ENCODE results near the gene NSG2. TPM values are rescaled to one million over a fixed set of nuclear protein-coding genes. Genes with fewer than 3 reads are reported as not detected.

The NSG2 gene
- total and polyA plus RNA-seq, 2 donors (not counting 1 experiment from before 2014, with no cell fraction given), result not detected

DNA sequence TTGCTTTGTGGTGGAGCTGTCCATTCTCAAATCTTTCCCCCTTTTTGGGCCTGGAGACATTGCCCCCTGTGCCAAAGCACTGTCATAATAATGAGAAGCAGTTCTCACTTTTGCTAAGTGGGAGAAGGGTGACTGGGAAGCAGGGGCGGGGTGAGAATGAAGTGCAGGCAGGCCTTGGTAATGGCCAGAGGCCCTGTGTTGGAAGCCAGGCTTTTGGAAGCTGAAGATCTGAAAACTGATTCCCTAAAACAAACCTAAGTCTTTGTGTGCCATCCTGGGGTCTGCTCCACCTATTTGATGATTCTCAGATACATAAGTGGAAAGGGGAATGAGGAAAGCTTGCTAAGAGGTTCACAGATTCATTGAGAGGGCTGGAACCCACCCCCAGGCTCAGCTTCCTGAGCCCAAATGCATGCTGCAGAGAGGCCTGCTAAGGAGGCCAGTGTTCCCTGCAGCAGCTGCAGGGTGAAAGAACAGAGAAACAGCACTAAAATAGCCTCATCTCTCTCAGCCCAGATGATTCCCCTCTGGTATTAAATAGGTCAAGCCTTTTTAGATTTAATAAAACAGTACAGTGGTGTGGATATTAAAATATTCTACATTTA lies 75.0 kb downstream of the NSG2 start:
- intact Hi-C loops (cut with micrococcal nuclease), result no loop called here
- no peaks in the 10 kb centered on the region for H4K20me1 ChIP-seq (ENCODE audit: control insufficient read depth, insufficient read depth, low read length, poor library complexity, severe bottlenecking)
- ATAC-seq (ENCODE audit: low read depth), result no peak
- H3K27ac Mint-ChIP-seq, result no peak overlapping the region
- H3K4me1 Mint-ChIP-seq, result no peaks in the 10 kb centered on the region
- no peak overlapping the region for H3K4me2 ChIP-seq (replicated peaks; ENCODE audit: low read depth, low read length, poor library complexity, severe bottlenecking)
- H3K9ac ChIP-seq (ENCODE audit: low read length), result no peak overlapping the region
- no peak overlapping the region for H2AFZ ChIP-seq (ENCODE audit: insufficient read depth, low read depth, low read length, poor library complexity, severe bottlenecking)
- no peaks in the 10 kb centered on the region for H3K4me1 ChIP-seq (ENCODE audit: control insufficient read depth in 2 of 2, insufficient read depth in 2 of 2, low read length in 2 of 2)
- no peak for DNase-seq
- no peak overlapping the region for H3K27ac ChIP-seq (ENCODE audit: low read length in 2 of 2)
- no peaks in the 10 kb centered on the region for H3K79me2 ChIP-seq (ENCODE audit: control insufficient read depth, insufficient read depth, low read length)
- H3K4me3 Mint-ChIP-seq, result no peak overlapping the region
- H3K36me3 ChIP-seq (replicated peaks in 1 of 2; ENCODE audit: control extremely low read depth in 1 of 2, control insufficient read depth in 1 of 2, extremely low read depth in 1 of 2, insufficient read depth in 2 of 2, low read length in 1 of 2), result no peaks in the 10 kb centered on the region
- no peak overlapping the region for H3K4me3 ChIP-seq (ENCODE audit: control extremely low read depth in 1 of 5, extremely low read depth in 1 of 5, insufficient read depth in 1 of 5, low read depth in 2 of 5, low read length in 4 of 5)
- H3K27me3 ChIP-seq (replicated peaks in 1 of 4; ENCODE audit: control extremely low read depth in 1 of 4, control insufficient read depth in 3 of 4, insufficient read depth in 4 of 4, low read length in 3 of 4), result no peaks in the 10 kb centered on the region
- ChIA-PET POLR2A (no interaction called here), CTCF (no interaction called here)
- H3K27me3 Mint-ChIP-seq, result no peaks in the 10 kb centered on the region
- no peak for TF ChIP-seq EZH2 (IDR thresholded peaks at IDR 0.05; ENCODE audit: borderline replicate concordance, insufficient read depth, low read depth, low read length, poor library complexity, severe bottlenecking)
- TF ChIP-seq, protein P1, sequence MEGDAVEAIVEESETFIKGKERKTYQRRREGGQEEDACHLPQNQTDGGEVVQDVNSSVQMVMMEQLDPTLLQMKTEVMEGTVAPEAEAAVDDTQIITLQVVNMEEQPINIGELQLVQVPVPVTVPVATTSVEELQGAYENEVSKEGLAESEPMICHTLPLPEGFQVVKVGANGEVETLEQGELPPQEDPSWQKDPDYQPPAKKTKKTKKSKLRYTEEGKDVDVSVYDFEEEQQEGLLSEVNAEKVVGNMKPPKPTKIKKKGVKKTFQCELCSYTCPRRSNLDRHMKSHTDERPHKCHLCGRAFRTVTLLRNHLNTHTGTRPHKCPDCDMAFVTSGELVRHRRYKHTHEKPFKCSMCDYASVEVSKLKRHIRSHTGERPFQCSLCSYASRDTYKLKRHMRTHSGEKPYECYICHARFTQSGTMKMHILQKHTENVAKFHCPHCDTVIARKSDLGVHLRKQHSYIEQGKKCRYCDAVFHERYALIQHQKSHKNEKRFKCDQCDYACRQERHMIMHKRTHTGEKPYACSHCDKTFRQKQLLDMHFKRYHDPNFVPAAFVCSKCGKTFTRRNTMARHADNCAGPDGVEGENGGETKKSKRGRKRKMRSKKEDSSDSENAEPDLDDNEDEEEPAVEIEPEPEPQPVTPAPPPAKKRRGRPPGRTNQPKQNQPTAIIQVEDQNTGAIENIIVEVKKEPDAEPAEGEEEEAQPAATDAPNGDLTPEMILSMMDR (IDR thresholded peaks at IDR 0.05), result no peak
- H3K9me3 ChIP-seq (ENCODE audit: control extremely low read depth in 1 of 3, control insufficient read depth in 2 of 3, insufficient read depth in 1 of 3, low read length in 2 of 3), result peaks cover 0 to 7% (median 3%) of the 10 kb centered on the region in 3 donors
- peaks cover 4% of the 10 kb centered on the region for H3K9me3 Mint-ChIP-seq (ENCODE audit: insufficient read depth)
- 80% methylated on average over 1 of the region's 1 CpG for WGBS (ENCODE audit: insufficient coverage)

DNA sequence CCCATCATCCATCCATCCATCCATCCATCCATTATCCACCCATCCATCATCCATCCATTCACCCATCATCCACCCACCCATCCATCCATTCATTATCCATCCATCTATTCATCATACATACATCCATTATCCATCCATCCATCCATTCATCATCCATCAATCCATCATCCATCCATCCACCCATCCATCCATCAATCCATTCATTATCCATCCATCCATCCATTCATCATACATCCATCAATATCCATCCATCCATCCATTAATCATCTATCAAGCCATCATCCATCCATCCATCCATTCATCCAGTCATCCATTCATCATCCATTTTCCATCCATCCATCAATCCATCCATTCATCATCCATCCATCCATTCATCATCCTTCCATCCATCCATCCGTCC lies 89.0 kb downstream of the NSG2 start:
- Histone ChIP-seq H3K36me3 (replicated peaks in 1 of 2; ENCODE audit: control extremely low read depth in 1 of 2, control insufficient read depth in 1 of 2, extremely low read depth in 1 of 2, insufficient read depth in 2 of 2, low read length in 1 of 2) (no peaks in the 10 kb centered on the region), H3K4me2 (replicated peaks; ENCODE audit: low read depth, low read length, poor library complexity, severe bottlenecking) (no peak overlapping the region), H3K9me3 (ENCODE audit: control extremely low read depth in 1 of 3, control insufficient read depth in 2 of 3, insufficient read depth in 1 of 3, low read length in 2 of 3) (no peaks in the 10 kb centered on the region), H3K4me3 (ENCODE audit: control extremely low read depth in 1 of 5, extremely low read depth in 1 of 5, insufficient read depth in 1 of 5, low read depth in 2 of 5, low read length in 4 of 5) (no peak overlapping the region), H3K27ac (ENCODE audit: low read length in 2 of 2) (no peak overlapping the region), H4K20me1 (ENCODE audit: control insufficient read depth, insufficient read depth, low read length, poor library complexity, severe bottlenecking) (no peaks in the 10 kb centered on the region), H3K4me1 (ENCODE audit: control insufficient read depth in 2 of 2, insufficient read depth in 2 of 2, low read length in 2 of 2) (no peaks in the 10 kb centered on the region), H3K79me2 (ENCODE audit: control insufficient read depth, insufficient read depth, low read length) (no peaks in the 10 kb centered on the region), H3K27me3 (replicated peaks in 1 of 4; ENCODE audit: control extremely low read depth in 1 of 4, control insufficient read depth in 3 of 4, insufficient read depth in 4 of 4, low read length in 3 of 4) (no peaks in the 10 kb centered on the region), H3K9ac (ENCODE audit: low read length) (no peak overlapping the region), H2AFZ (ENCODE audit: insufficient read depth, low read depth, low read length, poor library complexity, severe bottlenecking) (no peak overlapping the region)
- Mint-ChIP-seq H3K27me3 (no peaks in the 10 kb centered on the region), H3K4me3 (no peak overlapping the region), H3K9me3 (ENCODE audit: insufficient read depth) (no peaks in the 10 kb centered on the region), H3K27ac (no peak overlapping the region), H3K4me1 (no peaks in the 10 kb centered on the region)
- DNase-seq, result no peak
- no peak for ATAC-seq (ENCODE audit: low read depth)
- TF ChIP-seq, protein P1 (IDR thresholded peaks at IDR 0.05), result no peak
- TF ChIP-seq EZH2 (IDR thresholded peaks at IDR 0.05; ENCODE audit: borderline replicate concordance, insufficient read depth, low read depth, low read length, poor library complexity, severe bottlenecking), result no peak
- POLR2A ChIA-PET, result no interaction called here
- CTCF ChIA-PET, result no interaction called here
- 100% methylated on average over 1 of the region's 1 CpG for WGBS (ENCODE audit: insufficient coverage)
- intact Hi-C loops (cut with micrococcal nuclease), result no loop called here

All from B cell (primary cell).